A673 (cell line): Measurements from ENCODE around the gene ESRRA. TPM values are rescaled to one million over a fixed set of nuclear protein-coding genes. Genes with fewer than 3 reads are reported as not detected.

Experiments
- BruUV-seq: library from RNA; stranded (reverse); fragments of 400-500 nt; replicated peaks from 2 replicates; lab custom pipeline; 2021; lab: Mats Ljungman, UMichigan
- CTCF ChIA-PET: fragments of 300-600 bp; sonication (Branson Sonifier 250); formaldehyde crosslinking; loops from one replicate; lab custom pipeline; 2022; ENCODE audit warnings: antibody characterized with exemption; lab: Charles Lee
- POLR2A ChIA-PET: fragments of 300-600 bp; sonication (Branson Sonifier 250); formaldehyde crosslinking; loops from one replicate; lab custom pipeline; 2022; ENCODE audit warnings: antibody characterized with exemption; ENCODE audit not compliant: low non-redundant PET; lab: Charles Lee
- DNase-seq: peaks from one replicate; pipeline ENCODE4 v3.0.0-alpha.2; 2015; ENCODE audit warnings: low spot score
- H3K27ac ChIP-seq: fragments of 200-600 bp; sonication (generic); 2 replicates; pipeline ENCODE4 v1.5.1; 2016; ENCODE audit warnings: mixed run types, low read depth, mild to moderate bottlenecking, mixed read lengths, antibody characterized with exemption, low read length; ENCODE audit not compliant: poor library complexity, severe bottlenecking
- H3K27me3 ChIP-seq: fragments of 200-600 bp; sonication (generic); replicated peaks from 2 replicates; pipeline ENCODE4 v1.6.1; 2017; ENCODE audit warnings: mixed run types, low read depth, mild to moderate bottlenecking, mixed read lengths, antibody characterized with exemption, low read length; ENCODE audit not compliant: insufficient read depth, poor library complexity
- H3K36me3 ChIP-seq: fragments of 200-600 bp; sonication (generic); 2 replicates; pipeline ENCODE4 v1.6.1; 2016; ENCODE audit warnings: mixed run types, mild to moderate bottlenecking, mixed read lengths, antibody characterized with exemption, low read length; ENCODE audit not compliant: insufficient read depth, poor library complexity, severe bottlenecking
- H3K4me1 ChIP-seq: fragments of 200-600 bp; sonication (generic); 2 replicates; pipeline ENCODE4 v1.6.1; 2017; ENCODE audit warnings: mixed run types, mild to moderate bottlenecking, mixed read lengths, antibody characterized with exemption, low read length; ENCODE audit not compliant: insufficient read depth, poor library complexity, severe bottlenecking
- H3K4me3 ChIP-seq: fragments of 200-600 bp; sonication (generic); 2 replicates; pipeline ENCODE4 v1.5.1; 2016; ENCODE audit warnings: low read depth, mixed run types, mild to moderate bottlenecking, mixed read lengths, low read length; ENCODE audit not compliant: poor library complexity, severe bottlenecking
- H3K9me3 ChIP-seq: fragments of 200-600 bp; sonication (generic); 2 replicates; pipeline ENCODE4 v1.6.1; 2016; ENCODE audit warnings: mixed run types, low read depth, mild to moderate bottlenecking, mixed read lengths, antibody characterized with exemption, low read length; ENCODE audit not compliant: poor library complexity, severe bottlenecking
- EZH2 ChIP-seq: fragments of 200-600 bp; sonication (generic); IDR thresholded peaks from 2 replicates; pipeline ENCODE4 v1.6.1; 2017; ENCODE audit warnings: borderline replicate concordance, low read depth, mild to moderate bottlenecking, mixed read lengths, antibody characterized with exemption, low read length; ENCODE audit not compliant: poor library complexity, severe bottlenecking
- intact Hi-C: fragments of 100-400 bp; cut with micrococcal nuclease; formaldehyde crosslinking; loops from one replicate; pipeline ENCODE4 v1.10.0; 2022; ENCODE audit not compliant: unreplicated experiment
- total RNA-seq: library from RNA; stranded (reverse); gene quantifications from 2 replicates; pipeline ENCODE4 v1.2.3, GENCODE V29; 2021
- TF ChIP-seq, protein P1 (sequence below): fragments of 300-800, 200-600 bp; sonication (generic); conservative IDR thresholded peaks from 2 replicates; pipeline ENCODE4 v1.5.1; 2017; ENCODE audit warnings: low read depth, mild to moderate bottlenecking, antibody characterized with exemption, low read length, moderate library complexity, mixed read lengths

Gene ESRRA
- total RNA-seq, 1 experiment from 2014 or later, result 63.8 TPM

- Histone ChIP-seq H3K4me3 (no peak overlapping the region), H3K9me3 (no peaks in the 10 kb centered on the region), H3K27ac (no peak overlapping the region), H3K4me1 (no peaks in the 10 kb centered on the region), H3K36me3 (peaks cover 72% of the 10 kb centered on the region), H3K27me3 (no peaks in the 10 kb centered on the region)
- no peak for DNase-seq
- intact Hi-C loops, result no loop called here
- TF ChIP-seq, protein P1, sequence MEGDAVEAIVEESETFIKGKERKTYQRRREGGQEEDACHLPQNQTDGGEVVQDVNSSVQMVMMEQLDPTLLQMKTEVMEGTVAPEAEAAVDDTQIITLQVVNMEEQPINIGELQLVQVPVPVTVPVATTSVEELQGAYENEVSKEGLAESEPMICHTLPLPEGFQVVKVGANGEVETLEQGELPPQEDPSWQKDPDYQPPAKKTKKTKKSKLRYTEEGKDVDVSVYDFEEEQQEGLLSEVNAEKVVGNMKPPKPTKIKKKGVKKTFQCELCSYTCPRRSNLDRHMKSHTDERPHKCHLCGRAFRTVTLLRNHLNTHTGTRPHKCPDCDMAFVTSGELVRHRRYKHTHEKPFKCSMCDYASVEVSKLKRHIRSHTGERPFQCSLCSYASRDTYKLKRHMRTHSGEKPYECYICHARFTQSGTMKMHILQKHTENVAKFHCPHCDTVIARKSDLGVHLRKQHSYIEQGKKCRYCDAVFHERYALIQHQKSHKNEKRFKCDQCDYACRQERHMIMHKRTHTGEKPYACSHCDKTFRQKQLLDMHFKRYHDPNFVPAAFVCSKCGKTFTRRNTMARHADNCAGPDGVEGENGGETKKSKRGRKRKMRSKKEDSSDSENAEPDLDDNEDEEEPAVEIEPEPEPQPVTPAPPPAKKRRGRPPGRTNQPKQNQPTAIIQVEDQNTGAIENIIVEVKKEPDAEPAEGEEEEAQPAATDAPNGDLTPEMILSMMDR, result no peak
- no peak for TF ChIP-seq EZH2
- BruUV-seq, result no TSS peak
- ChIA-PET CTCF (interaction anchor here (0.9 kb wide), 1 partner anchor 10 kb away, joined by 3 read pairs; the partner anchor contains the start of gene PLCB3), POLR2A (no interaction called here)
These were observed 43.7 kb upstream of the ESRRA start for GRCh38 chr11:64261556-64262080.

DNA sequence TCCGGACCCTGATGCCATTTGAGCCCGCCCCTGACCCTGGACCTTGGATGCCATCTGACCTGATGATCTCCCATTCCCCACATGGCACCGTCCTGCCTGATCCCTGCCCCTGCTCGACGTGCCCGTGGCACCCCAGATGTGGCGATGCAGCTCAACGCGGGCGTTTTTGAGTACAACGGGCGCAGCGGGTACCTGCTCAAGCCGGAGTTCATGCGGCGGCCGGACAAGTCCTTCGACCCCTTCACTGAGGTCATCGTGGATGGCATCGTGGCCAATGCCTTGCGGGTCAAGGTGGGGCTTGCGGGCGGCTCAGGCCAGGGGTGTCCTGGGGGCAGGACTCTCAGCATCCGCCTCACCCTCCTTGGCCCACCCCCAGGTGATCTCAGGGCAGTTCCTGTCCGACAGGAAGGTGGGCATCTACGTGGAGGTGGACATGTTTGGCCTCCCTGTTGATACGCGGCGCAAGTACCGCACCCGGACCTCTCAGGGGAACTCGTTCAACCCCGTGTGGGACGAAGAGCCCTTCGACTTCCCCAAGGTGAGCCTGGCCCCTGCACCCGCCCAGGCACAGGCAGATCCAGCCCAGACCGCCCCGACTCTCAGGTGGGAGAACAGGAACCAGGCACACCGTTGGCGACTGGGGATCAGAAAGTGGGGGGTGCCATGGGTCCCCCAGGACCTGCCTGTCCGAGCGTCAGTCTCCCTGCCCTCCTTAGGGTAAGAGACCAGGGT is 42.9 kb upstream of the ESRRA start:
- TF ChIP-seq, protein P1, result no peak
- TF ChIP-seq EZH2, result no peak
- Histone ChIP-seq H3K4me3 (no peak overlapping the region), H3K36me3 (peaks cover 68% of the 10 kb centered on the region), H3K4me1 (no peaks in the 10 kb centered on the region), H3K27ac (no peak overlapping the region), H3K9me3 (no peaks in the 10 kb centered on the region), H3K27me3 (no peaks in the 10 kb centered on the region)
- ChIA-PET POLR2A (no interaction called here), CTCF (no interaction called here)
- no peak for DNase-seq
- no TSS peak for BruUV-seq
- intact Hi-C loops, result no loop called here

DNA sequence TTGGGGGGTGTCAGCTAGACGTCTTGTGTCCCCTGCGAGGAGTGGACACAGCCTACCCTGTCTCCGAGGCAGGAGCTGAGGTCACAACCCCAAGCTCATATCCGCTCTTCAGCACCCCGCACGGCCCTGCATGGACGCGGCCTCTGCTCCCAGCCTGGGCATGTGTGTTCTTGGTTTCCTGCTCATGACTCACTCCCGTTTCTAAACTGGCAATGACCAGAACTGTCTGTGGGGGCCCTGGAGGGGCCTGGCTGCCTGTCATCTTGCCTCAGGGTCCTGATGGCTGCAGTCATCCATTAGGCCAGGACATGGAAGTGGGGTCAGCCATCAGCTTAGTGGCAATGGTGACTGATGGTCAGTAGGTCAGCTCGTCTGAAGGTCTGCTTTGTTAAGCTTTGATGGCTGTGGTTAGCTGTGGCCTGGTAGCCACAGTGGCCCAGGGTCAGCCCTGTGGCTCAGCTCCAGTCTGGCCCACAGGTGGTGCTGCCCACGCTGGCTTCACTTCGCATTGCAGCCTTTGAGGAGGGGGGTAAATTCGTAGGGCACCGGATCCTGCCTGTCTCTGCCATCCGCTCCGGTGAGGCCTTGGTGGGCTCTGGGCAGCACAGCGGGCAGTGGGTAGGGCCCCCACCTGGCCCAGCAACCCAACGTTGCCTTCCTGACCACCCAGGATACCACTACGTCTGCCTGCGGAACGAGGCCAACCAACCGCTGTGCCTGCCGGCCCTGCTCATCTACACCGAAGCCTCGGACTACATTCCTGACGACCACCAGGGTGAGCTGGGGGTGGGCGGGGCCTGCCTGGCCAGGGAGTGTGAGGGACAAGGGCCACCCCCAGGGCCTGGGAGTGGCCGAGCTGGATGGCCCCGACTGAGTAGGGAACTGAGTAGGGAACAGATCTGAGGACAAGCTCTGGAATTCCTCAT is 42.0 kb upstream of the ESRRA start:
- no peaks in the 10 kb centered on the region for H3K27me3 ChIP-seq
- CTCF ChIA-PET, result interaction anchor here (0.5 kb wide), 1 partner anchor 78 kb away, joined by 3 read pairs; the partner anchor contains the start of gene STIP1
- H3K9me3 ChIP-seq, result no peaks in the 10 kb centered on the region
- H3K36me3 ChIP-seq, result peaks cover 66% of the 10 kb centered on the region
- intact Hi-C loops, result no loop called here
- no peak for DNase-seq
- no peak overlapping the region for H3K4me3 ChIP-seq
- POLR2A ChIA-PET, result no interaction called here
- H3K4me1 ChIP-seq, result peaks cover 2% of the 10 kb centered on the region
- no TSS peak for BruUV-seq
- no peak overlapping the region for H3K27ac ChIP-seq
- TF ChIP-seq, protein P1, result no peak
- TF ChIP-seq EZH2, result no peak
